Activated CD4-positive, alpha-beta T cell treated with anti-CD3 and anti-CD28 coated beads for 36 hours (primary cell): ENCODE results near the gene RNF5. TPM values are rescaled to one million over a fixed set of nuclear protein-coding genes. Genes with fewer than 3 reads are reported as not detected.

Experiments used
- ATAC-seq: fragments of 200-7000 bp; cut with Tn5 transposase; one replicate; pipeline ENCODE4 v1.10.0; 2021; ENCODE audit warnings: mild to moderate bottlenecking, moderate library complexity
- CTCF ChIA-PET: fragments of 350-600 bp; sonication (Branson Sonifier 250); formaldehyde crosslinking; loops from one replicate; lab custom pipeline; 2021; ENCODE audit warnings: antibody characterized with exemption; lab: Charles Lee
- POLR2A ChIA-PET: fragments of 350-600 bp; sonication (Branson Sonifier 250); formaldehyde crosslinking; loops from one replicate; lab custom pipeline; 2021; ENCODE audit warnings: antibody characterized with exemption, inconsistent platforms; lab: Charles Lee
- DNase-seq: peaks from one replicate; pipeline ENCODE4 v3.0.0-alpha.2; 2020
- H3K27ac Mint-ChIP-seq: one replicate; pipeline ENCODE4 v1.8.0; 2021; ENCODE audit warnings: mixed read lengths
- H3K27me3 Mint-ChIP-seq: one replicate; pipeline ENCODE4 v1.8.0; 2021; ENCODE audit warnings: mixed read lengths
- H3K36me3 Mint-ChIP-seq: one replicate; pipeline ENCODE4 v1.8.0; 2021; ENCODE audit warnings: low read depth, mixed read lengths
- H3K4me1 Mint-ChIP-seq: one replicate; pipeline ENCODE4 v1.8.0; 2021; ENCODE audit warnings: mixed read lengths
- H3K4me3 Mint-ChIP-seq: one replicate; pipeline ENCODE4 v1.8.0; 2021; ENCODE audit warnings: mild to moderate bottlenecking, moderate library complexity, mixed read lengths
- H3K9me3 Mint-ChIP-seq: one replicate; pipeline ENCODE4 v1.8.0; 2021; ENCODE audit warnings: low read depth, mixed read lengths
- intact Hi-C, 2 experiments: fragments of 100-400 bp; cut with DNase I in 1 of 2; cut with micrococcal nuclease in 1 of 2; formaldehyde crosslinking; loops; one replicate each; pipeline versions ENCODE4 v1.14.2 to v1.15.1; 2022 to 2024; cut with DNase I, micrococcal nuclease
- total RNA-seq, 2 experiments: library from RNA; stranded (reverse); gene quantifications; one replicate each; pipeline ENCODE4 v1.2.3, GENCODE V29; 2021

RNF5 gene
- total RNA-seq, 2 experiments from 2014 or later: 51.7 to 65.6 TPM

DNA sequence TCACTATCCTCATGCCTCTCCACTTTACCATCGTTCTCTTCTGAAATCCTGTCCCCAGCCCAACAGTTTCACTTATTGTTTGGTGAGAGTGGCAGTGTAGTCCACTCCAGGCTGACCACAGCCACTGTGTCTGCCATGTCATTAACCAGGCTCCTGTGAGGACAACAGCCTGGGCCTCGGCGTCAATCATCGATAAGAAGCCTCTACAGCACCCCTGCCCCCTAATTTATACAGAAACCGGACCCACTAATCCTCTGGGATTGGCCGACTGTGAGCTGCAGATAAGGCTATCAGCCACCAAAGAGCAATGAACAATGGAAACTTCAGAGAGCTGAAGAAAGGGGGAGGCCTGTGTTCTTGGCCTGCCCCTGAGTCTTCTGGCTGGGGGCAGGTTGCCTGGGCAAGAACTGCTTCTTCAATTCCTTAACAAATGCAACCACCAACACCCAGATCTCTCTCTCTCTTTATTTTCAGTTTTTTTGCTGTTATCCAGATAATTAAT, 10.4 kb upstream of the RNF5 start:
- H3K27me3 Mint-ChIP-seq: no peaks in the 10 kb centered on the region
- no peak for ATAC-seq
- peaks cover 35% of the 10 kb centered on the region for H3K36me3 Mint-ChIP-seq
- H3K4me3 Mint-ChIP-seq: no peak overlapping the region
- intact Hi-C loops: no loop called here
- H3K9me3 Mint-ChIP-seq: no peaks in the 10 kb centered on the region
- POLR2A ChIA-PET: no interaction called here
- CTCF ChIA-PET: interaction anchor here (2.2 kb wide), 1 partner anchor 49 kb away, joined by 6 read pairs; no protein-coding TSS in a partner anchor
- no peak for DNase-seq
- no peak overlapping the region for H3K27ac Mint-ChIP-seq
- peaks cover 3% of the 10 kb centered on the region for H3K4me1 Mint-ChIP-seq

- Mint-ChIP-seq H3K27me3 (no peaks in the 10 kb centered on the region), H3K4me3 (no peak overlapping the region), H3K4me1 (peaks cover 8% of the 10 kb centered on the region), H3K9me3 (no peaks in the 10 kb centered on the region), H3K27ac (no peak overlapping the region), H3K36me3 (peaks cover 32% of the 10 kb centered on the region)
- ChIA-PET CTCF (interaction anchor here (2.2 kb wide), 1 partner anchor 50 kb away, joined by 6 read pairs; no protein-coding TSS in a partner anchor), POLR2A (no interaction called here)
- ATAC-seq (no peak), DNase-seq (no peak)
- intact Hi-C loops: no loop called here
Measured at GRCh38 chr6:32168350-32168749, 9.9 kb upstream of the RNF5 start.

DNA sequence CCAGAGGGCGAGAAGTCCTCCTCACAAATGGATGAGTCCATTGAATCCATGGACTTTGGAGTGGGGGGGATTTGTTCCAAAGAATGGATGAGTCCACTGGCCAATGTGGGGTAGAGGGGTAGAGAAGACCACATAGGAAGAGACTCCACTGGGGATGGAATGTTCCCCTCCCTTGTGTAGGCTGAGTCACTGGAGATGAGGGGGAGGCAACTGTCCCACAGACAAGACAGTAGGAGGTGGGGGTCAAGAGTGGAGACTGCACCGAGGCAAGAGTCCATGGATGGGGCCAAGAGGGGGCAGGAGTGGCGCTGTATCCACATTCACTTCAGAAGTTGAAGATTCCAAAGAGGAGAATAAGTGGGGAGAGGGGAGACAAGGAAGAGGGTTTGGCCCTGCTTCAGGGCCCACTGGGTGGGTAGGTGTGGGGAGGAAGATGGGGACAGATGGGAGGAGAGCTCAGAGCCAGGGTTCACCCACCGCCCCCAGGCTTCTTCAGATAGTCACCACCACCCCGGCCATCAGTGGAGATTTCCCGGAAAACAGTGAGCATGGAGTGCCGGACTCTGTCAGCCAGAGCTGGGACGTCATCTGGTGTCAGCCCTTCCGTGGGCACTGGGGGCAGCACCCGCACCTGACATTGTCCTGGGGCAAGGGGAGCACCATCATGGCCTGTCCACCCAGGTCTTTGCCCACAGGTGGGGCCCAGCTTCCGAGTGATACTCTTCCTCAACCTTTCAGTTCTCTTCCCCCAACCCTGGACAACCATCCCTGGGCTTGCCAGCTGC, 9.2 kb upstream of the RNF5 start:
- CTCF ChIA-PET: interaction anchor here (2.2 kb wide), 1 partner anchor 50 kb away, joined by 6 read pairs; no protein-coding TSS in a partner anchor

DNA sequence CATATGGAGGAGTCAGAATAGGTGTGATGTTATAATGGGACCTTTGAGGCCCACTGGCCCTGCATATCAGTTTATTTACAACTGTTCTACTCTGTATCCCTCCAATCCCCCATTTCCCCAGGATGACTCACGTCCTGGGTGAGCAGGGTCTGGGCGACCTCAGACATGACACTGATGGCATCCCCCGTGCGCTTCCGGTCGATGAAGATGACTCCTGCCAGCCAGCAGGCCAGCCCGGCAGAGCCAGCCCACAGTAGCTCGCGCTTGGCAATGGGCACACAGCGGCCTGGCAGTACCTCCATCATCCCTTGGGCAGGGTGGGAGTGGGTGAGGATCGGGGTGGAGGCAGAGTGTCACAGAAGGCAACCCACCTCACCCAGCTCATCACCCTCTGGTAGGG, 7.9 kb upstream of the RNF5 start:
- ChIA-PET CTCF (no interaction called here), POLR2A (no interaction called here)
- no peak overlapping the region for H3K27ac Mint-ChIP-seq
- H3K36me3 Mint-ChIP-seq: peaks cover 30% of the 10 kb centered on the region
- intact Hi-C loops: no loop called here
- DNase-seq: no peak
- H3K4me1 Mint-ChIP-seq: peaks cover 25% of the 10 kb centered on the region
- no peaks in the 10 kb centered on the region for H3K9me3 Mint-ChIP-seq
- H3K27me3 Mint-ChIP-seq: no peaks in the 10 kb centered on the region
- no peak for ATAC-seq
- no peak overlapping the region for H3K4me3 Mint-ChIP-seq

More for the DNA sequence above, 9.2 kb upstream of the RNF5 start:
- peaks cover 32% of the 10 kb centered on the region for H3K36me3 Mint-ChIP-seq
- no peaks in the 10 kb centered on the region for H3K27me3 Mint-ChIP-seq
- no peak overlapping the region for H3K4me3 Mint-ChIP-seq
- no peaks in the 10 kb centered on the region for H3K9me3 Mint-ChIP-seq
- POLR2A ChIA-PET: no interaction called here
- peaks cover 15% of the 10 kb centered on the region for H3K4me1 Mint-ChIP-seq
- H3K27ac Mint-ChIP-seq: no peak overlapping the region
- DNase-seq (no peak), ATAC-seq (no peak)
- intact Hi-C loops: no loop called here

- no peaks in the 10 kb centered on the region for H3K9me3 Mint-ChIP-seq
Measured at GRCh38 chr6:32171234-32171633, 7.0 kb upstream of the RNF5 start.

DNA sequence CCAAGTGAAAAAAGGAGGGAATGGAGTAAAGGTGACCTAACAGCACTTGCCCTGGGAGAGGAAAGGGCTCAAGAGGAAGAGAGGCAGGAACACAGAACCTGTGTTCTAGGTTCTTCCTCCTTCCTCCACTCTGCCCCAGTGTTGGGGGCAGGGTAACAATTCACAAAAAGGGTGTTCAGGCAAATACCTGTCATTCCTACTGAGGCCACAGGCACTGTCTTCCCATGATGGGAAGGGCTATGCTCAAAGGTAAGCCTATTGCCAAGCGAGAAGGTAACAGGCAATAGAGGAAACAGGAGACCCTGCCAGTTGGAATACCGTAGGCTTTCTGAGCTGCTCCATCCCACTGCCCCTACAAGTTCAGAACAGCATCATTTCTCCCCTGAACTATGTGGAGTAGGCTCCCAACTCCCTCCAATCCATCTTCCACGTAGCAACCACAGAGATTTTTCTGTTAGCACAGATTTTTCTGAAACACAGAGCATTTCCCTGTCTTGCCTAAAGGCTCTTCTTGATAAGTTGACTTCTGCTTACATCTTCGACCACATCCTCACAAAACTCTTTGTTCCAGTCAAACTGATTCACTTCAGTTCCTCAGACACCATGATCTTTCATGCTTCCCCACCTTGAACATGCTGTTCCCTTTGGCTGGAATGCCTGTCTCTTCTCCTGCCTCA, 5.0 kb upstream of the RNF5 start:
- no peaks in the 10 kb centered on the region for H3K9me3 Mint-ChIP-seq
- no peak overlapping the region for H3K4me3 Mint-ChIP-seq
- DNase-seq: no peak
- H3K36me3 Mint-ChIP-seq: peaks cover 19% of the 10 kb centered on the region
- intact Hi-C loops: no loop called here
- ChIA-PET CTCF (interaction anchor here (0.6 kb wide), 1 partner anchor 436 kb away, joined by 3 read pairs; no protein-coding TSS in a partner anchor), POLR2A (interaction anchor here (0.7 kb wide), 1 partner anchor 449 kb away, joined by 4 read pairs; no protein-coding TSS in a partner anchor)
- ATAC-seq: no peak
- H3K4me1 Mint-ChIP-seq: peaks cover 39% of the 10 kb centered on the region
- peak overlapping the region; percentile 17 for H3K27ac Mint-ChIP-seq
- no peaks in the 10 kb centered on the region for H3K27me3 Mint-ChIP-seq

More at GRCh38 chr6:32171234-32171633, 7.0 kb upstream of the RNF5 start:
- ATAC-seq: no peak
- no peak for DNase-seq
- H3K27me3 Mint-ChIP-seq: no peaks in the 10 kb centered on the region
- peaks cover 27% of the 10 kb centered on the region for H3K4me1 Mint-ChIP-seq
- peaks cover 25% of the 10 kb centered on the region for H3K36me3 Mint-ChIP-seq
- POLR2A ChIA-PET: no interaction called here
- intact Hi-C loops: no loop called here
- CTCF ChIA-PET: interaction anchor here (0.6 to 1.4 kb wide), 2 partner anchors 9 to 44 kb away, joined by 3 read pairs; no protein-coding TSS in a partner anchor
- no peak overlapping the region for H3K27ac Mint-ChIP-seq
- no peak overlapping the region for H3K4me3 Mint-ChIP-seq

- Mint-ChIP-seq H3K27ac (peak overlapping the region; percentile 58), H3K27me3 (no peaks in the 10 kb centered on the region), H3K4me1 (peaks cover 48% of the 10 kb centered on the region), H3K9me3 (no peaks in the 10 kb centered on the region), H3K4me3 (no peak overlapping the region), H3K36me3 (peaks cover 18% of the 10 kb centered on the region)
- ATAC-seq: no peak
- DNase-seq: no peak
- POLR2A ChIA-PET: no interaction called here
- CTCF ChIA-PET: no interaction called here
- intact Hi-C loops: no loop called here
Measured at GRCh38 chr6:32174416-32174815, 3.8 kb upstream of the RNF5 start.

- Mint-ChIP-seq H3K4me1 (peaks cover 57% of the 10 kb centered on the region), H3K36me3 (peaks cover 21% of the 10 kb centered on the region), H3K9me3 (no peaks in the 10 kb centered on the region), H3K27ac (peak overlapping the region; percentile 83), H3K27me3 (no peaks in the 10 kb centered on the region), H3K4me3 (peak overlapping the region; percentile 92)
- ChIA-PET POLR2A (no interaction called here), CTCF (no interaction called here)
- DNase-seq (no peak), ATAC-seq (no peak)
- intact Hi-C loops: loop anchor here (5.0 kb wide), 8 partner anchors 438 to 1618 kb away; partner anchors contain the start of genes HSD17B8 (in 2 of the 2), PSMB8 (in 2 of the 2), RXRB (in 2 of the 2) and SLC39A7 (in 2 of the 2)
Measured at GRCh38 chr6:32175322-32175710, 2.9 kb upstream of the RNF5 start.

DNA sequence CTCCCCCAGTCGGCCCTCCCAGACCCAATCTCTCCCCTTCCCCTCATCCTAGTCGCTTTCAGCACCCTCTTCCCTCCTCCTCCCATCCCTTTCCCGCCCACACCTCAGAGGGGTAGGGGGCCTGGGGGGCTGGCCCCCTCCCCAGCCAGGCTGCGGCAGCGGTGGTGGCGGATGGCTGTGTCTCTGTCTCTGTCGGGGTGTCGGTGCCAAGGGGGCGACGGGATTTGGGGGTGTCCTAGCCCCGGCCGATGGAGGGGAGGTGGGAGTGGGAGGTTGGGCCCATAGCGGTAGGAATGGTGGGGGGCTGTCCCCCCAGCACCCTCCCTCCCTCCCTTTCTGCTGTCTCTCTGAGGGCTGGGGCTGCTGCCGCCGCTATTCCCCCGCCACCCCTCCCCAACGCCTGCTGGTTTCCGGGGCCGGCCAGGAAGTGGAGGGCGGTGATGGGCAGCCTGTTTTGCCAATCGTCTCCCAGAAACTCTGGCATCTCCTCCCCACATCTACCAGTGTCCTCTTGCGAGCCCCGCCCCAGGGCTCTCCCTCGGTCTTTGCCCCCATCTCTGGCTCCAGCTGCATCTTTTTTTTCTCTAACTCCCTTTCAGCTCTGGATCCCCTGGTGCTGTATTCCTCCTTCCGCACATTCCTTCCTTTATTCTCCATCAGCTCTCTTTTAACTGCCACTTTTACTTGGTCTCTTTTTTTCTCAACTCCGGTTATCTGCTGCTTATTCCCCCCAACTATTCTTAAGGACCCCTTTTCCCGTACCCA, 2.3 kb upstream of the RNF5 start, which contains the start of gene AGPAT1:
Gene AGPAT1 (minus strand): TSS at position 374 of the 765 bp plus-strand sequence. CDS start 4,588 bp downstream, outside the sequence.
- Mint-ChIP-seq H3K36me3 (peaks cover 22% of the 10 kb centered on the region), H3K27ac (peak within 1 kb of the TSS; percentile 98)

DNA sequence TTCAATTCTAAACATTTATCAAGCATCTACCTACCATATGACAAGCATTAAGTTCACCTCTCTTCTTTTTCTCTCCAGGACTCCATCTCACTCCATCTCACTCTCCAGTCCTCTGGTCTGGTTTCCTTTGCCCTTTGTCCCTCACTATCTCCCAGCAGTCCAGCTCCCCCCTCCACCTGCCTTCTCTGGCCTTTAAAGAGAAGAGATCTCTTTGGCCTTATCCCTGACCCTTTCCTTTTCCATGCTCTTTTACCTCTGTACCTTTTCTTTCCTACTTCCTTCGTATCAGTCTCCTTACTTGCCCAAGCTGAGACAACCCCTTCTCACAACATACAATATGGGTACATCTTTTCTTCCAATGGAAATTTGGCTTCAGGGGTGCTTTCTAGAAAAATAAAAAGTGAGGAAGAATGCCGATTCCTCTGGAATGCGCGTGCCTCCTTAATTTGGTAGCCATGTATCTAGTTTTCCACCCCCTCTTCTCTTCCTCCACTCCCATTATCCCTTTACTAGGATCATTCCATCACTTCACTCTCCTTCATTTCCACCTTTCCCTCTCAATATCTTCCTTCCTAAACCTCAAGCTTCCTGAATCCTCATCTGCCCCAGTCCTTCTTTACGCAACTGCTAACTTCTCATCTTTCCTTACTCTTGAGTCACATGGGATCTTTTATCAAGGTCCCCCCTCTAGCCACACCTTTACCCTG, 1.6 kb upstream of the RNF5 start:
- H3K4me1 Mint-ChIP-seq: peaks cover 67% of the 10 kb centered on the region
- intact Hi-C loops: loop anchor here (1.0 to 5.0 kb wide), 13 partner anchors 22 to 1619 kb away; partner anchors contain the start of genes HSD17B8 (in 2 of the 2), PPT2 (in 2 of the 2), PSMB8 (in 2 of the 2) and RXRB (in 2 of the 2)
- ChIA-PET CTCF (interaction anchor here (1.3 to 1.4 kb wide), 2 partner anchors 17 to 19 kb away, joined by 4 to 5 read pairs; partner anchors contain the start of gene GPSM3), POLR2A (interaction anchor here (0.6 to 1.4 kb wide), 5 partner anchors 9 to 795 kb away, joined by 4 to 7 read pairs (median 5); partner anchors contain the start of genes ATF6B, PSMB9 and TAP1)
- DNase-seq (no peak), ATAC-seq (no peak)
- peak overlapping the region; percentile 98 for H3K27ac Mint-ChIP-seq
- H3K36me3 Mint-ChIP-seq: peaks cover 24% of the 10 kb centered on the region
- H3K9me3 Mint-ChIP-seq: no peaks in the 10 kb centered on the region
- H3K4me3 Mint-ChIP-seq: peak overlapping the region; percentile 92
- H3K27me3 Mint-ChIP-seq: no peaks in the 10 kb centered on the region

More for the DNA sequence above, 2.3 kb upstream of the RNF5 start, which contains the start of gene AGPAT1:
- ATAC-seq (peak; percentile 53), DNase-seq (peak; percentile 98)
- Mint-ChIP-seq H3K9me3 (no peaks in the 10 kb centered on the region), H3K4me1 (peaks cover 62% of the 10 kb centered on the region), H3K4me3 (peak within 1 kb of the TSS; percentile 92), H3K27me3 (no peaks in the 10 kb centered on the region)
- intact Hi-C loops: loop anchor here (1.0 to 5.0 kb wide), 10 partner anchors 21 to 1619 kb away; partner anchors contain the start of genes HSD17B8 (in 2 of the 2), PSMB8 (in 2 of the 2), RXRB (in 2 of the 2) and SLC39A7 (in 2 of the 2)
- POLR2A ChIA-PET: interaction anchor here (0.7 kb wide), 1 partner anchor 20 kb away, joined by 5 read pairs; no protein-coding TSS in a partner anchor
- CTCF ChIA-PET: interaction anchor here (1.3 kb wide), 1 partner anchor 20 kb away, joined by 4 read pairs; no protein-coding TSS in a partner anchor
